HL-60 (cell line): ENCODE results near the gene GLDN.

Experiments
- DNase-seq, 2 experiments: peaks; one replicate each; pipeline ENCODE4 v3.0.0-alpha.2; 2010 to 2020; ENCODE audit warnings: low read depth in 1 of 2, low spot score in 1 of 2
- H3K27ac ChIP-seq: fragments of 250-450 bp; sonication (Bioruptor Pico); replicated peaks from 2 replicates; pipeline ENCODE4 v1.5.1; 2020; ENCODE audit warnings: mild to moderate bottlenecking, moderate library complexity
- H3K27me3 ChIP-seq: fragments of 250-450 bp; sonication (Bioruptor Pico); 2 replicates; pipeline ENCODE4 v1.5.1; 2021; ENCODE audit warnings: mild to moderate bottlenecking, moderate library complexity; ENCODE audit not compliant: insufficient read depth, poor library complexity, severe bottlenecking
- H3K4me3 ChIP-seq: replicated peaks from 2 replicates; pipeline ENCODE4 v1.5.1; 2011; ENCODE audit warnings: mild to moderate bottlenecking, control low read depth, low read length; ENCODE audit not compliant: insufficient read depth
- CTCF ChIP-seq: IDR thresholded peaks from one replicate; pipeline ENCODE4 v1.5.1; 2011; ENCODE audit warnings: low read length, control low read depth, inconsistent platforms; ENCODE audit not compliant: insufficient read depth
- GABPA ChIP-seq: IDR thresholded peaks from 2 replicates; pipeline ENCODE4 v1.6.1; 2012; ENCODE audit warnings: low read depth
- POLR2AphosphoS5 ChIP-seq: IDR thresholded peaks from 2 replicates; pipeline ENCODE4 v1.6.1; 2012; ENCODE audit warnings: low read depth
- SPI1 ChIP-seq: IDR thresholded peaks from 2 replicates; pipeline ENCODE4 v1.6.1; 2012; ENCODE audit warnings: low read depth, mild to moderate bottlenecking, borderline replicate concordance
- TF ChIP-seq, protein P1 (sequence below): IDR thresholded peaks from 2 replicates; pipeline ENCODE4 v1.6.1; 2012; ENCODE audit warnings: low read depth; ENCODE audit not compliant: insufficient replicate concordance

Gene GLDN

GRCh38 chr15:51377038-51377786 lies 35.8 kb downstream of the GLDN start:
- no peaks in the 10 kb centered on the region for H3K27me3 ChIP-seq
- H3K27ac ChIP-seq: no peak overlapping the region
- no peak overlapping the region for H3K4me3 ChIP-seq
- TF ChIP-seq POLR2AphosphoS5 (no peak), CTCF (no peak), SPI1 (no peak), GABPA (no peak)
- TF ChIP-seq, protein P1, sequence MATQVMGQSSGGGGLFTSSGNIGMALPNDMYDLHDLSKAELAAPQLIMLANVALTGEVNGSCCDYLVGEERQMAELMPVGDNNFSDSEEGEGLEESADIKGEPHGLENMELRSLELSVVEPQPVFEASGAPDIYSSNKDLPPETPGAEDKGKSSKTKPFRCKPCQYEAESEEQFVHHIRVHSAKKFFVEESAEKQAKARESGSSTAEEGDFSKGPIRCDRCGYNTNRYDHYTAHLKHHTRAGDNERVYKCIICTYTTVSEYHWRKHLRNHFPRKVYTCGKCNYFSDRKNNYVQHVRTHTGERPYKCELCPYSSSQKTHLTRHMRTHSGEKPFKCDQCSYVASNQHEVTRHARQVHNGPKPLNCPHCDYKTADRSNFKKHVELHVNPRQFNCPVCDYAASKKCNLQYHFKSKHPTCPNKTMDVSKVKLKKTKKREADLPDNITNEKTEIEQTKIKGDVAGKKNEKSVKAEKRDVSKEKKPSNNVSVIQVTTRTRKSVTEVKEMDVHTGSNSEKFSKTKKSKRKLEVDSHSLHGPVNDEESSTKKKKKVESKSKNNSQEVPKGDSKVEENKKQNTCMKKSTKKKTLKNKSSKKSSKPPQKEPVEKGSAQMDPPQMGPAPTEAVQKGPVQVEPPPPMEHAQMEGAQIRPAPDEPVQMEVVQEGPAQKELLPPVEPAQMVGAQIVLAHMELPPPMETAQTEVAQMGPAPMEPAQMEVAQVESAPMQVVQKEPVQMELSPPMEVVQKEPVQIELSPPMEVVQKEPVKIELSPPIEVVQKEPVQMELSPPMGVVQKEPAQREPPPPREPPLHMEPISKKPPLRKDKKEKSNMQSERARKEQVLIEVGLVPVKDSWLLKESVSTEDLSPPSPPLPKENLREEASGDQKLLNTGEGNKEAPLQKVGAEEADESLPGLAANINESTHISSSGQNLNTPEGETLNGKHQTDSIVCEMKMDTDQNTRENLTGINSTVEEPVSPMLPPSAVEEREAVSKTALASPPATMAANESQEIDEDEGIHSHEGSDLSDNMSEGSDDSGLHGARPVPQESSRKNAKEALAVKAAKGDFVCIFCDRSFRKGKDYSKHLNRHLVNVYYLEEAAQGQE: no peak
- DNase-seq: no peak

DNA sequence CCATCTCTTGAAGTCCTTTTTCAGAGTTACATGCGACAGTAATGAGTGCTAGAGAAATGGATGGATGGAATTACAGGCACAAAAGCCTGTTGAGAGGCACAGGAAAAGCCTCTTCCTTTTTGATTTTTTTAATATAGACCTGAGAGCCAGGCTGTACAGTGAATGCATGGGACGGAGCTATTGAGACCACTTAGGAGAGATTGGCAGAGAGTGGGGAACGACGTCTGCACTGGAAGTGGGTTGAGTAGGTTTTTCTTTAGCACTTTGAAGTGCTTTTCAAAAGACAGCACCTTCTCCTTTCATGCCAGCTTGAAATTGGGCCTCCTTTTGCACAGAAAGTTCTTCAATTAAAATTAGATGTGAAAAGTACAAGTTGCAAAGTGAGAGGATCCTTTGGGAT lies 37.0 kb downstream of the GLDN start:
- Histone ChIP-seq H3K27ac (no peak overlapping the region), H3K4me3 (no peak overlapping the region), H3K27me3 (no peaks in the 10 kb centered on the region)
- TF ChIP-seq, protein P1: no peak
- TF ChIP-seq GABPA (no peak), CTCF (no peak), POLR2AphosphoS5 (no peak)
- no peak for DNase-seq

GRCh38 chr15:51379390-51379789 lies 37.9 kb downstream of the GLDN start:
- no peaks in the 10 kb centered on the region for H3K27me3 ChIP-seq
- TF ChIP-seq POLR2AphosphoS5: no peak
- TF ChIP-seq GABPA: no peak
- no peak for TF ChIP-seq SPI1
- TF ChIP-seq, protein P1: no peak
- TF ChIP-seq CTCF: no peak
- no peak overlapping the region for H3K27ac ChIP-seq
- no peak overlapping the region for H3K4me3 ChIP-seq
- DNase-seq: no peak
